SIG-M5 treated with dmso at 0.1 percent for 504 hours (cell line): ENCODE measurements around the gene LCLAT1.
"Not testable (repeated sequence)": the region's sequence is repeated elsewhere in the genome, so short reads cannot be mapped to it uniquely, and the experiment has no call there.

Source experiments
- DNase-seq: peaks from one replicate; lab custom pipeline; 2025; ENCODE audit not compliant: unreplicated experiment; lab: John Stamatoyannopoulos, UW

LCLAT1 gene

GRCh38 chr2:30583204-30583749, 136.2 kb downstream of the LCLAT1 start:
- DNase-seq: no peak

DNA sequence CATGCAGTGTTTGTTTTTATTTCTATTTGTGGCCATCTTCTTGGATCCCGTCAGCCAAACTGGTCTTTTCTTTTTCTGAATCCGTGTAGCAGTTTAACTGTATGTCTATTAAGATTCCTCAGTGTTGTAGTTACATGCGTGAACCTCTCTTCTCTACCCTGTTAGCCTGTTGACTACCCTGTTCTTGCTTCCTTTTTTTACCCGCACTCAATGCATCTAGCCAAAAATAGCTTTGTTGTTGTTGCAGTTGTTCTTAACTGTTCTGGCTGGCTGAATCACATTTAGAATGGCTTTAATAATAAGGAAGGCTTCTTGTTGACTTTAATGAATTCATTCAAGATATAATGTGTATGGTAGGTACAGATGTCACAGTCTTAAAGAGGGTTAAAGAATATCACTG, 137.1 kb downstream of the LCLAT1 start:
- peak; percentile 31 for DNase-seq

GRCh38 chr2:30588994-30589393, 141.9 kb downstream of the LCLAT1 start:
- no peak for DNase-seq

- DNase-seq: no peak
Observed at GRCh38 chr2:30590407-30590806, 143.4 kb downstream of the LCLAT1 start.

GRCh38 chr2:30591186-30591585, 144.1 kb downstream of the LCLAT1 start:
- DNase-seq: no peak

GRCh38 chr2:30601375-30601774, 154.3 kb downstream of the LCLAT1 start:
- no peak for DNase-seq

- no peak for DNase-seq
Observed at GRCh38 chr2:30605197-30605596, 158.2 kb downstream of the LCLAT1 start.

- no peak for DNase-seq
Observed at GRCh38 chr2:30608643-30609042, 161.6 kb downstream of the LCLAT1 start.

GRCh38 chr2:30611583-30611982, 164.5 kb downstream of the LCLAT1 start:
- DNase-seq: no peak

DNA sequence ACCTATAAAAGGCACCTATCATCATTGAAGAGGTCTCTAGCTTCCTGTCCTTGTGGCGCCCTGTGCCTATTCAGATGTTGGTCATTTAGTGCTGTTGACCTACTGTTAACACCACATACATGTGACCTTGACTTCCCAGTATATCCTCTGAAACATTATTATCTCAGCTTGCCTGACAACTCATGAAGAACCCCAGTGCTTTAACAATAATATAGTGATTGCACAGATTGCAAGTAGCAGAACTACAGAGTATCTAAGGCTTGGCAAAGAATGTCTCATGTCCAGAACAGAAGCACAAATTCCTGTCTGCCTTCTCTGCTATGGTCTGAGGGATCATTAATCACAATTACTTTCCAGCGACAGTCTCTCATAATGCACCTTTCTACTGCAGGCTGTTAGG, 165.3 kb downstream of the LCLAT1 start:
- DNase-seq: no peak

DNA sequence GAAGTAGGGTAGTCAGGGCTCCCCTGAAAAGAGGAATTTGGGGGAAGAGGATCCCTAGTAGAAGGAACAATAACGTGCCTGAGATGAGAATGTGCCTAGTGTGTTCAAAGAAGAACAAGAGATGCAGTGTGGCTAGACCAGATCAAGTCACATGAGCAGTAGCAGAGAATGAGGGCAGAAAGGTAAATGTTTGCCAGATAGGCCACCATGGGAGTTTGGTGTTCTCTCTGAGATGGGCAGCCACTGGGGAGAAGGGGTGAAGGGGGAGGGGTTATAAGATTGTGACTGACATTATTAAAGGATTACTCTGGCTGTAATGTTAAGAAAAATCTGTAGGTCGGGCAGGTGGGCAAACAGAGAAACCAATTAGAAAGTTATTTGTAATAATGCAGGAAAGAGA, 166.0 kb downstream of the LCLAT1 start:
- DNase-seq: no peak

GRCh38 chr2:30614227-30614626, 167.2 kb downstream of the LCLAT1 start:
- not testable (repeated sequence) for DNase-seq

DNA sequence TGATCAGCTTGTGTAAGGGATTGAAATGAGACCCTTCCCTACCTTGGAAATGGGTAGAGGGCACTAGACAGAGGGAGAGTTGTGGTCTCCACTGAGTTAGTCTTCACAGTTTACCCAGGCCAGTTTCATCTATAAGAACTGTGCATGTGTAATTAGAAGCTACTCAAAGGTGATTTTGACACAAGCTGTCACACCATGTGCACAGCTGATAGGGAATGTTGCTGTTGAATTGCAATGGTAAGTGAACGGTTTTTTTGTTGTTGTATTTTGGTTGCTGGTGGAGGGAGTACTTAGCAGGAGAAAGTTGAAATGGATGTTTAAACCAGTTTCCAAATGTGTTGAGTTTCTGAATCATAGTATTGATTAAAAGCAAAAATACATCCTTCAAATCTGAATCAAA, 168.9 kb downstream of the LCLAT1 start:
- no peak for DNase-seq

- no peak for DNase-seq
Observed at GRCh38 chr2:30620102-30620501, 173.1 kb downstream of the LCLAT1 start.

- DNase-seq: no peak
Observed at GRCh38 chr2:30621836-30622235, 174.8 kb downstream of the LCLAT1 start.

- no peak for DNase-seq
Observed at GRCh38 chr2:30622452-30622851, 175.4 kb downstream of the LCLAT1 start.

GRCh38 chr2:30625276-30625675, 178.2 kb downstream of the LCLAT1 start:
- DNase-seq: no peak

DNA sequence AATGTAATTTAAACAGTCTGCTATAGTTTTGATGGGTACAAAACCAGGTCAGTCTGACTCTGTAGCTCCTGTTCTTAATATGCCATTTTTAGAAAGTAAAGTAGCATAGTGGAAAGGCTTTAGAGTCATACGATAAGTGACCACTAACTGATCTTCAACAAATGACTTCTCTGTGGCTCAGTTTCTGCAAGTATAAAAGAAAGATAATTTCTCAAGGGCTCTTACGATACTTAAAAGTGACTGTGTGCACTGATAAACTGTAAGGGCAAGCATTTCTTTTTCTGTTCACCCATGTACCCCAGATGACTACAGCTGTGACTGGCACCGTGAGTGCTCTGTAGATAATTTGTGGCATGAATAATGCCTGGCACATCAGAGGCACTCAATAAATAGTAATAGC, 178.7 kb downstream of the LCLAT1 start:
- no peak for DNase-seq

DNA sequence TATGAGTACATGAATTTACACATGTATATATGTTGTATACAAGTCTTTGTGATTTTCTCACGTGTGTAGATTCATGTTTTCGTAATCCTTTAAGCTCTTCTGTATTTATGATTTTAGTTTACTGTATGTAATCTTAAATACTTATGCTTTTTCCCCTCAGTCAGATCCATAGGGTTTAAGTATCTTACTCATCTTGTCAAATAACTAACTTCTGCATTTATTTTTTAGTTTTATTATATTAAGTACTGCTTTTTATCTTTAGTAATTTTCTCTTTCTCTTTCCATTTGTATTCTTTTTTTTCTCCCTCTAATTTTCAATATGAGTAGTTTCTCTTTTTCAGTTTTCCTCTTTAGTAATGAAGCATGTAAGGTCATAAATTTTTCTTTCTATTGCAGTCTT, 179.4 kb downstream of the LCLAT1 start:
- DNase-seq: no peak

GRCh38 chr2:30627151-30627550, 180.1 kb downstream of the LCLAT1 start:
- DNase-seq: no peak

DNA sequence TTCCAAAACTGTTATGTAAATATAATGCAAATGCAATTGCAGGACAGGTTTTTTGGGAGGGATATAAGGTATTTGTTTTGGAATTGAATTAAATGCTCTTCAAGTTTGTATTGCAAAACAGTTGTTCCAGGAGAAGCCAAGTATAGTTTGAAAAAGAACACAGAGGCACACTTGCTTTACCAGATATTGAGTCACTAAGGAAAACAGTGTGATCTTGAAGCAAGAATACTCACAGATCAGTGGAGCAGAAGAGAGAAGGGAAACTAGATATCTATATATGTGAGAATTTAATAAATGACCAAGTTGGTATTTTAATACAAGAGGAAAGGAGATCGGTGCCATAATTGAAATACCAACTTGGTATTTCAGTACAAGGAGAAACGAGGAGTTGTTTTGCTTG, 181.3 kb downstream of the LCLAT1 start:
- DNase-seq: no peak

GRCh38 chr2:30629866-30630265, 182.8 kb downstream of the LCLAT1 start:
- no peak for DNase-seq

- DNase-seq: no peak
Observed at GRCh38 chr2:30631051-30631671, 184.1 kb downstream of the LCLAT1 start.
